SK-N-SH (cell line): ENCODE results near the gene CD93. TPM values are rescaled to one million over a fixed set of nuclear protein-coding genes. Genes with fewer than 3 reads are reported as not detected.

Experiments
- CTCF ChIA-PET: fragments of 300-600, 350-600 bp; formaldehyde crosslinking; extraction: SDS; loops from one replicate; lab custom pipeline; 2021; lab: Yijun Ruan, JAX
- POLR2A ChIA-PET: fragments of 350-600 bp; sonication (Branson Sonifier 250); formaldehyde crosslinking; extraction: SDS; loops from one replicate; lab custom pipeline; 2020; ENCODE audit warnings: antibody characterized with exemption, inconsistent platforms; lab: Yijun Ruan, JAX
- DNase-seq: peaks from one replicate; pipeline ENCODE4 v3.0.0; 2012
- H2AFZ ChIP-seq: fragments of 200-600 bp; sonication (generic); 2 replicates; pipeline ENCODE4 v1.8.1; 2016; ENCODE audit warnings: antibody characterized with exemption, mild to moderate bottlenecking, low read depth
- H3F3A ChIP-seq: fragments of 200-600 bp; sonication (generic); replicated peaks from 2 replicates; pipeline ENCODE3; 2016; ENCODE audit warnings: antibody characterized with exemption, mild to moderate bottlenecking; ENCODE audit not compliant: insufficient read depth
- H3K27ac ChIP-seq, 2 experiments: fragments of 200-500 bp in 1 of 2; fragments of 200-600 bp in 1 of 2; sonication (Bioruptor generic) in 1 of 2; sonication (generic), shearing (Covaris generic) in 1 of 2; 2 replicates each; pipeline versions ENCODE4 v1.5.1 to v1.6.1; 2014 to 2016; ENCODE audit warnings: low read depth in 2 of 2, inconsistent platforms in 1 of 2, low read length in 1 of 2, mild to moderate bottlenecking in 1 of 2, mixed read lengths in 1 of 2
- H3K27me3 ChIP-seq: fragments of 200-600 bp; sonication (generic), shearing (Covaris generic); 2 replicates; pipeline ENCODE4 v1.6.1; 2016; ENCODE audit warnings: mixed run types; ENCODE audit not compliant: insufficient read depth
- H3K36me3 ChIP-seq, 2 experiments: fragments of 200-500 bp in 1 of 2; fragments of 200-600 bp in 1 of 2; sonication (Bioruptor generic) in 1 of 2; sonication (generic) in 1 of 2; replicated peaks in 1 of 2; 2 replicates each; pipeline versions ENCODE3 to v1.5.1; 2014 to 2016; ENCODE audit warnings: low read length in 1 of 2, mild to moderate bottlenecking in 1 of 2; ENCODE audit not compliant: insufficient read depth in 2 of 2, control insufficient read depth in 1 of 2
- H3K4me1 ChIP-seq, 2 experiments: fragments of 200-500 bp in 1 of 2; fragments of 200-600 bp in 1 of 2; sonication (Bioruptor generic) in 1 of 2; sonication (generic), shearing (Covaris generic) in 1 of 2; 2 replicates each; pipeline versions ENCODE4 v1.5.1 to v1.6.1; 2014 to 2016; ENCODE audit warnings: low read depth in 1 of 2, low read length in 1 of 2, mixed run types in 1 of 2; ENCODE audit not compliant: insufficient read depth in 2 of 2, control insufficient read depth in 1 of 2
- H3K4me2 ChIP-seq: fragments of 200-600 bp; sonication (generic), shearing (Covaris generic); 2 replicates; pipeline ENCODE4 v1.6.1; 2017; ENCODE audit warnings: mixed run types
- H3K4me3 ChIP-seq, 2 experiments: fragments of 200-500 bp in 1 of 2; fragments of 200-600 bp in 1 of 2; sonication (Bioruptor generic) in 1 of 2; sonication (generic), shearing (Covaris generic) in 1 of 2; 2 replicates each; pipeline versions ENCODE4 v1.5.1 to v1.8.1; 2014 to 2016; ENCODE audit warnings: low read depth in 2 of 2, inconsistent platforms in 1 of 2, low read length in 1 of 2, mild to moderate bottlenecking in 1 of 2, mixed read lengths in 1 of 2, moderate library complexity in 1 of 2
- H3K79me2 ChIP-seq: fragments of 200-600 bp; sonication (generic); 2 replicates; pipeline ENCODE4 v1.8.1; 2017; ENCODE audit warnings: mild to moderate bottlenecking; ENCODE audit not compliant: insufficient read depth
- H3K9ac ChIP-seq: fragments of 200-600 bp; sonication (generic); 2 replicates; pipeline ENCODE4 v1.6.1; 2017; ENCODE audit warnings: mixed run types
- H3K9me2 ChIP-seq: fragments of 200-600 bp; sonication (generic); 2 replicates; pipeline ENCODE4 v1.6.1; 2017; ENCODE audit warnings: mixed run types
- H3K9me3 ChIP-seq: fragments of 200-600 bp; sonication (generic); 2 replicates; pipeline ENCODE4 v1.6.1; 2017; ENCODE audit warnings: mixed run types, mild to moderate bottlenecking, moderate library complexity
- H4K20me1 ChIP-seq: fragments of 200-600 bp; sonication (generic); 2 replicates; pipeline ENCODE4 v1.6.1; 2017; ENCODE audit warnings: mild to moderate bottlenecking, mixed run types; ENCODE audit not compliant: insufficient read depth
- EP300 ChIP-seq, 2 experiments: IDR thresholded peaks; 2 replicates each; pipeline versions ENCODE4 v1.4.0 to v1.6.1; 2012; ENCODE audit warnings: borderline replicate concordance in 1 of 2, low read depth in 1 of 2, low read length in 1 of 2
- FOXJ3 ChIP-seq: sonication (generic); formaldehyde crosslinking; IDR thresholded peaks from 2 replicates; pipeline ENCODE4 v1.5.1; 2020; ENCODE audit warnings: mild to moderate bottlenecking, missing genetic modification reagents
- MXI1 ChIP-seq: IDR thresholded peaks from 2 replicates; pipeline ENCODE4 v1.6.1; 2012; ENCODE audit warnings: mild to moderate bottlenecking, low read depth, low read length, improper control_type of control experiment
- POLR2AphosphoS5 ChIP-seq: IDR thresholded peaks from 2 replicates; pipeline ENCODE4 v1.6.1; 2012; ENCODE audit warnings: low read depth, low read length
- RAD21 ChIP-seq: IDR thresholded peaks from 2 replicates; pipeline ENCODE4 v1.6.1; 2012; ENCODE audit warnings: mild to moderate bottlenecking, low read length
- RXRA ChIP-seq: IDR thresholded peaks from 2 replicates; pipeline ENCODE4 v1.4.0; 2012; ENCODE audit warnings: low read depth, mild to moderate bottlenecking, borderline replicate concordance
- TAF1 ChIP-seq: IDR thresholded peaks from 2 replicates; pipeline ENCODE4 v1.6.1; 2012; ENCODE audit warnings: low read depth, mild to moderate bottlenecking, low read length, moderate library complexity, borderline replicate concordance
- WGBS: methylation state at CpG from one replicate; pipeline ENCODE4 v1.1.6; 2017; ENCODE audit warnings: low lambda C conversion rate; 5-methylcytosine and 5-hydroxymethylcytosine counted together
- polyA plus RNA-seq, 3 experiments: library from polyadenylated mRNA; depleted of rRNA; stranded (reverse); fragments of >200 nt; gene quantifications; 2 replicates each; pipeline ENCODE4 v1.2.3, GENCODE V29; 2012
- TF ChIP-seq, protein P1 (sequence below): IDR thresholded peaks from 2 replicates; pipeline ENCODE4 v1.4.0; 2012; ENCODE audit warnings: low read depth, borderline replicate concordance
- TF ChIP-seq, protein P2 (sequence below): fragments of 150-350 bp; IDR thresholded peaks from 2 replicates; pipeline ENCODE4 v1.6.1; 2017; ENCODE audit warnings: antibody characterized with exemption, low read length, low read depth, borderline replicate concordance
- TF ChIP-seq, protein P3 (sequence below): IDR thresholded peaks from 2 replicates; pipeline ENCODE4 v1.6.1; 2012; ENCODE audit warnings: mild to moderate bottlenecking, low read depth, low read length, moderate library complexity
- TF ChIP-seq, protein P4 (sequence below): fragments of 150-350 bp; IDR thresholded peaks from 2 replicates; pipeline ENCODE4 v1.6.1; 2016; ENCODE audit warnings: mild to moderate bottlenecking, low read depth, low read length

Gene CD93
- polyA plus RNA-seq, 1 of the 3 experiments (the other 2 are of a cell fraction), result 0.03 TPM

DNA sequence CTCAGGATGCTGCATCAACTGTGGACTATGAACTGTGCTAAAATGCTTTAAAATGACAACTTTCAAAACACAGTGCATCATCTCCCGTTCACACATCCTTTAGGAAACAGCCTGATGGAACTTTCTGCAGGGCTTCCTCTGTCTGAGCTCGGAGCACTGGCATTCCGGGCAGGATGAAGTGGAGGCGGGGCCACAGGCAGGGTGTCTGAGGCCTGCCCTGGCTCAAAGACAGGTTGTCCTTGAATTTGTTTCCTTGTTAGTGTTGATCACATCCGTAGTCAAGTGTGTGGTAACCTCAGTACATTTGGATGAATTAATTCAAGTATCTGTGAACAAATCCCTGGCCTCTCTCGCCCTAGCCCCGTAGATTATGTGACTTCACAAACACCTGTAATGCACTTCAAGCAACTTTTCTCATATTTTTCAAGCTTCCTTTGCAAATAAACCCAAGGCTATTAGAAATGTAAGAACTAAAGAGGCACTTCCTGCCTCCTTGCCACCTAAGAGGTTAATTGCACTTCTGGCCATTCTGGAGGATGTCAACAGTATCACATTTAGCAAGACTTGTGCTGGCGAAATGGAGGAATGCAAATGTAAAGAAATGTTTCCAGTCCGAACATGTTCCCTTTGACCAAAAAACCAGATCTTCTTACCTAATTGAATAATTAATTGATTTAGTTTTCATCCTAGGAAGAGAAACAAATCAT is 3.1 kb downstream of the CD93 start:
- Histone ChIP-seq H3K4me3 (no peak overlapping the region), H3K4me2 (no peak overlapping the region), H3K4me1 (no peaks in the 10 kb centered on the region), H3K9ac (no peak overlapping the region), H3K9me2 (no peaks in the 10 kb centered on the region), H3K27ac (no peak overlapping the region), H3K79me2 (no peaks in the 10 kb centered on the region), H3K9me3 (no peaks in the 10 kb centered on the region), H4K20me1 (no peaks in the 10 kb centered on the region), H2AFZ (no peak overlapping the region), H3K36me3 (no peaks in the 10 kb centered on the region), H3F3A (no peaks in the 10 kb centered on the region), H3K27me3 (peaks cover 51% of the 10 kb centered on the region)
- POLR2A ChIA-PET, result no interaction called here
- DNase-seq, result no peak
- 36% methylated on average over 9 of the region's 9 CpGs for WGBS
- TF ChIP-seq, protein P1, sequence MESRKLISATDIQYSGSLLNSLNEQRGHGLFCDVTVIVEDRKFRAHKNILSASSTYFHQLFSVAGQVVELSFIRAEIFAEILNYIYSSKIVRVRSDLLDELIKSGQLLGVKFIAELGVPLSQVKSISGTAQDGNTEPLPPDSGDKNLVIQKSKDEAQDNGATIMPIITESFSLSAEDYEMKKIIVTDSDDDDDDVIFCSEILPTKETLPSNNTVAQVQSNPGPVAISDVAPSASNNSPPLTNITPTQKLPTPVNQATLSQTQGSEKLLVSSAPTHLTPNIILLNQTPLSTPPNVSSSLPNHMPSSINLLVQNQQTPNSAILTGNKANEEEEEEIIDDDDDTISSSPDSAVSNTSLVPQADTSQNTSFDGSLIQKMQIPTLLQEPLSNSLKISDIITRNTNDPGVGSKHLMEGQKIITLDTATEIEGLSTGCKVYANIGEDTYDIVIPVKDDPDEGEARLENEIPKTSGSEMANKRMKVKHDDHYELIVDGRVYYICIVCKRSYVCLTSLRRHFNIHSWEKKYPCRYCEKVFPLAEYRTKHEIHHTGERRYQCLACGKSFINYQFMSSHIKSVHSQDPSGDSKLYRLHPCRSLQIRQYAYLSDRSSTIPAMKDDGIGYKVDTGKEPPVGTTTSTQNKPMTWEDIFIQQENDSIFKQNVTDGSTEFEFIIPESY, result no peak
- no peak for TF ChIP-seq TAF1
- TF ChIP-seq POLR2AphosphoS5, result no peak
- no peak for TF ChIP-seq MXI1
- no peak for TF ChIP-seq RXRA
- CTCF ChIA-PET, result no interaction called here

DNA sequence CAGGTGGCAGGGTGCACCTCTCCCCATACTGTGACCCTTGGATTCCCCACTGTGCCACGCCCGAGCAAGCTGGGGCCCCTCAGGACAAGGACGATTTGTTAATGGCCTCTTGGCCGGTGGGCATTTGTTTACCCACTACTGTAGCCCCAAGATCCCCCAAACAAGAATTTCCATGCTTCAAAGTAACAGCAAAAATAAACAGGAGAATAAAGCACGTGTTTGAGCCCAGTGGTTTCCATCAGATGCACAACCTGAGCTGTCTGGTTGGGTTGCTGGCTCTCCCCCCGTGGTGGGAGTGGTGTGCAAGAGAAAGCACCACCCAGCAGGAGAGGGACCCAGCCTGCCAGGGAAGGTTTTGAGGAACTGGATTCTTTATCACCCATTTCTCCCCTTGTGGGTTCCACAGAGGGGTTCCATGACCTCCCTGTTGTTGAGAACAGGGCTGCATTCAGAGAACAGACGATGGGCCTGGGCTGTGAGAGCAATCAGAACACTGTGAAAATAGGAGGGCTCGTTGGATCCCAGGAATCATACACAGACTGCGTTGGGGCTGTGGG is 4.8 kb downstream of the CD93 start:
- WGBS, result 7% methylated on average over 9 of the region's 9 CpGs
- Histone ChIP-seq H2AFZ (no peak overlapping the region), H3K79me2 (no peaks in the 10 kb centered on the region), H3K4me3 (no peak overlapping the region), H3K4me2 (no peak overlapping the region), H3K9ac (no peak overlapping the region), H3K27ac (no peak overlapping the region), H3K9me3 (no peaks in the 10 kb centered on the region), H3K27me3 (peaks cover 48% of the 10 kb centered on the region), H3F3A (no peaks in the 10 kb centered on the region), H4K20me1 (no peaks in the 10 kb centered on the region), H3K9me2 (no peaks in the 10 kb centered on the region), H3K36me3 (no peaks in the 10 kb centered on the region), H3K4me1 (no peaks in the 10 kb centered on the region)
- TF ChIP-seq, protein P2, sequence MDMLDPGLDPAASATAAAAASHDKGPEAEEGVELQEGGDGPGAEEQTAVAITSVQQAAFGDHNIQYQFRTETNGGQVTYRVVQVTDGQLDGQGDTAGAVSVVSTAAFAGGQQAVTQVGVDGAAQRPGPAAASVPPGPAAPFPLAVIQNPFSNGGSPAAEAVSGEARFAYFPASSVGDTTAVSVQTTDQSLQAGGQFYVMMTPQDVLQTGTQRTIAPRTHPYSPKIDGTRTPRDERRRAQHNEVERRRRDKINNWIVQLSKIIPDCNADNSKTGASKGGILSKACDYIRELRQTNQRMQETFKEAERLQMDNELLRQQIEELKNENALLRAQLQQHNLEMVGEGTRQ, result no peak
- no peak for TF ChIP-seq RAD21
- TF ChIP-seq RXRA, result no peak
- TF ChIP-seq, protein P3, sequence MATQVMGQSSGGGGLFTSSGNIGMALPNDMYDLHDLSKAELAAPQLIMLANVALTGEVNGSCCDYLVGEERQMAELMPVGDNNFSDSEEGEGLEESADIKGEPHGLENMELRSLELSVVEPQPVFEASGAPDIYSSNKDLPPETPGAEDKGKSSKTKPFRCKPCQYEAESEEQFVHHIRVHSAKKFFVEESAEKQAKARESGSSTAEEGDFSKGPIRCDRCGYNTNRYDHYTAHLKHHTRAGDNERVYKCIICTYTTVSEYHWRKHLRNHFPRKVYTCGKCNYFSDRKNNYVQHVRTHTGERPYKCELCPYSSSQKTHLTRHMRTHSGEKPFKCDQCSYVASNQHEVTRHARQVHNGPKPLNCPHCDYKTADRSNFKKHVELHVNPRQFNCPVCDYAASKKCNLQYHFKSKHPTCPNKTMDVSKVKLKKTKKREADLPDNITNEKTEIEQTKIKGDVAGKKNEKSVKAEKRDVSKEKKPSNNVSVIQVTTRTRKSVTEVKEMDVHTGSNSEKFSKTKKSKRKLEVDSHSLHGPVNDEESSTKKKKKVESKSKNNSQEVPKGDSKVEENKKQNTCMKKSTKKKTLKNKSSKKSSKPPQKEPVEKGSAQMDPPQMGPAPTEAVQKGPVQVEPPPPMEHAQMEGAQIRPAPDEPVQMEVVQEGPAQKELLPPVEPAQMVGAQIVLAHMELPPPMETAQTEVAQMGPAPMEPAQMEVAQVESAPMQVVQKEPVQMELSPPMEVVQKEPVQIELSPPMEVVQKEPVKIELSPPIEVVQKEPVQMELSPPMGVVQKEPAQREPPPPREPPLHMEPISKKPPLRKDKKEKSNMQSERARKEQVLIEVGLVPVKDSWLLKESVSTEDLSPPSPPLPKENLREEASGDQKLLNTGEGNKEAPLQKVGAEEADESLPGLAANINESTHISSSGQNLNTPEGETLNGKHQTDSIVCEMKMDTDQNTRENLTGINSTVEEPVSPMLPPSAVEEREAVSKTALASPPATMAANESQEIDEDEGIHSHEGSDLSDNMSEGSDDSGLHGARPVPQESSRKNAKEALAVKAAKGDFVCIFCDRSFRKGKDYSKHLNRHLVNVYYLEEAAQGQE, result no peak
- no peak for TF ChIP-seq EP300 (IDR thresholded peaks at IDR 0.05; ENCODE audit: borderline replicate concordance in 1 of 2, low read depth in 1 of 2, low read length in 1 of 2)
- TF ChIP-seq, protein P4, sequence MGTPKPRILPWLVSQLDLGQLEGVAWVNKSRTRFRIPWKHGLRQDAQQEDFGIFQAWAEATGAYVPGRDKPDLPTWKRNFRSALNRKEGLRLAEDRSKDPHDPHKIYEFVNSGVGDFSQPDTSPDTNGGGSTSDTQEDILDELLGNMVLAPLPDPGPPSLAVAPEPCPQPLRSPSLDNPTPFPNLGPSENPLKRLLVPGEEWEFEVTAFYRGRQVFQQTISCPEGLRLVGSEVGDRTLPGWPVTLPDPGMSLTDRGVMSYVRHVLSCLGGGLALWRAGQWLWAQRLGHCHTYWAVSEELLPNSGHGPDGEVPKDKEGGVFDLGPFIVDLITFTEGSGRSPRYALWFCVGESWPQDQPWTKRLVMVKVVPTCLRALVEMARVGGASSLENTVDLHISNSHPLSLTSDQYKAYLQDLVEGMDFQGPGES, result no peak
- TF ChIP-seq FOXJ3 (CRISPR knock-in tag), result no peak
- DNase-seq, result no peak
- ChIA-PET POLR2A (no interaction called here), CTCF (no interaction called here)
